Fibroblast of gingiva (primary cell): ENCODE results near the gene PPM1M.
"Not testable (repeated sequence)": the region's sequence is repeated elsewhere in the genome, so short reads cannot be mapped to it uniquely, and the experiment has no call there.

Experiments
- DNase-seq: peaks from one replicate; pipeline ENCODE4 v3.0.0-alpha.2; 2011; ENCODE audit warnings: low read depth

The PPM1M gene

DNA sequence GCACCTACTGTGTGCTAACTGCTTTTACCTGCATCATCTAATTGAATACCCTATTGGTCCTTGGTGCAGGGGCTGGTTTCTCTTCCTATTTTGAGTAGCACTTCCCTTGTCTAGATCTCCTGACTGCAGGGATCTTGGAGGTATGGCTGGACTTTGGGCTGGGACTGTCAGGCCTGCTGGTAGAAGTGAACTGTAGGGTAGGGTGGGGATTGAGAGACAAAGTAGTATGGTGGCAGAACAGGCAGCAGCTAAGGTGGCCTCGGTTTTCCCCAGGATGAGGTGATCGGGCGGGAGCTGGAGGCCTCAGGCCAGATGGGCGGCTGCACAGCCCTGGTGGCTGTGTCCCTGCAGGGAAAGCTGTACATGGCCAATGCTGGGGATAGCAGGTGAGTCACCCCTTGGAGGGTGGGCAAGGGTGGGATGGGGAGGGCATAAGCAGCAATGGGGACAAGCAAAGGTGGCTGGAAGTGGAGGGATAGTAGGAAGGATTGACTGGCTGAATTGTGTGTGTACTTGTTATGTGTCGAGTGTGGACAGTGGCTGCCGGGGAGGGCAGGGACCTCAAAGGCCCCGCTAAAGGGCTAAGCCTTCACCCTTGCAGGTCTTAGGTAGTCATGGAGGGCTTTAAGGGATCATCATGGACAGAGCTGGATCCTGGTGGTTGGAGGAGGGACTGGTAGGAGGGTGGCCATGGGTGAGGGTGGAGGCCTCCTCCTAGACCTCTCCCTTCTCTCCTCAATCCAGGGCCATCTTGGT is 2.0 kb downstream of the PPM1M start:
- no peak for DNase-seq

DNA sequence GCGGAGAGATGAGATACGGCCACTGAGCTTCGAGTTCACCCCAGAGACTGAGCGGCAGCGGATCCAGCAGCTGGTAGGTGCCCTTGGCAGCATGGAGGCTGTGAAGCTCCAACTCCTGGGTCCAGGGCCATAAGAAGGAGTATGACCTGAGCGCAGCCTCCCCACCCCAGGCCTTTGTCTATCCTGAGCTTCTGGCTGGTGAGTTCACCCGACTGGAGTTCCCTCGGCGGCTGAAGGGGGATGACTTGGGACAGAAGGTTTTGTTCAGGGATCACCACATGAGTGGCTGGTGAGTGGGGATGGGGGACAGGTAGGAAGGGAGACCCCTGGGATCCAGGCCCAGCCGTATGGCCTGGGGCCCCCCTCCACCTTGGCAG is 2.6 kb downstream of the PPM1M start:
- no peak for DNase-seq

DNA sequence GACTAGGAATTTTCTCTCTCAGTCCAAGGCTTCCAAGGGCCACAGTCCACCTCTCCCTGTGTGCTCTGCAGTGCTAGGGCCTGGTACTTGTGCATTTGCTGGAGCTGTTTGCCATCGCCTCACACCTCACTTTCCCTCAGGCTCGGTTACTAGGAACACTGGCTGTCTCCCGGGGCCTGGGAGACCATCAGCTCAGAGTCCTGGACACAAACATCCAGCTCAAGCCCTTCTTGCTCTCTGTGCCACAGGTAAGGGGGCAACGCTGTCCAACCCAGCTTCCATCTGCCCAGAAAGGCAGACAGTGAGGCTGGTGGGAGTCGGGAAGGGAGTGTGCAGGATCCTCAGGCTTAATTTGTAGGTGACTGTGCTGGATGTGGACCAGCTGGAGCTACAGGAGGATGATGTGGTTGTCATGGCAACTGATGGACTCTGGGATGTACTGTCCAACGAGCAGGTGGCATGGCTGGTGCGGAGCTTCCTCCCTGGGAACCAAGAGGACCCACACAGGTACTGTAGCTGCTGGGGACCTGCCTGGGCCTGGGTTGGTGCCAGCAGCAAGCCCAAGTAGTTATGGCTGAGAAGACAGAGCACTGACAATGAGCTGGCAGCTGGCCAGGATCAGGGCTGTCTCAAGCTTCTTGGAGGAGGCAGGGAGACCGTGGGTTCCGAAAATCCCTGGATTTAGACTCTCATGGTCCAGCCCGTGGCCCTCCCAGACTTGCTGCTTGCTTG is 3.4 kb downstream of the PPM1M start:
- DNase-seq: no peak

DNA sequence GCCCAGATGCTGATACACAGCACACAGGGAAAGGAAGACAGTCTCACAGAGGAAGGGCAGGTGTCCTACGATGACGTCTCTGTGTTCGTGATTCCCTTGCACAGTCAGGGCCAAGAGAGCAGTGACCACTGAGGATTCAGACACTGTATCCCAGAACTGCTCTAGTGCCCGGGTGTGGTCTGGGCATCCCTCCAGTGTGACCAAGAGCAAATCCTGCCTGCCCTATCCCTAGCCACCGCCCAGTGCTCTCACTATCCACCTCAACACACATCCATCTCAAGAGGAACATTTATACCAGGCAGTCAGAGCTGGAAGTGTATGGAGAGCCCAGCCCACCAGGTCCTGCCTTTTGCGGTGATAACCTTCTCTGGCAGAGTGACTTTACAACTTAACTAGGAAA is 4.1 kb downstream of the PPM1M start:
- no peak for DNase-seq

DNA sequence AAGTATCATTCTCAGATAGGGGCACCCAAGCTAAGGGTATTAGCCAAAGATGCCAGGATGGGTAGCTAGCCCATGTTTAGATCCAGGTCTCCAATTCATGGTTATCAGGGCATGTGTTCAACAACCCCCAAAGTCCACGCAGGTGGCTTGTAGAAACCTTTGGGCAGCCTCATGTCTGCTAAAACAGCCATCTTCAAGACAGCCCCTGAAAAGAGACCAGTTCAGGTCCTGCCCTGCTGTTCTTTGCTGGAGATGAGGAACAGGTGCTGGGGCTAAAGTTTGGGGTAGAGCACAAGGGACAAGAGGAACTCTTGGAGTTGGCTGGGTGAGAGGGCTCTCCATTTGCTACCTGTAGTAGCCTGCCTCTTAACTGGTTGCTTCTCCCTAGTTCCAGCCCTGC is 4.6 kb downstream of the PPM1M start:
- DNase-seq: no peak

DNA sequence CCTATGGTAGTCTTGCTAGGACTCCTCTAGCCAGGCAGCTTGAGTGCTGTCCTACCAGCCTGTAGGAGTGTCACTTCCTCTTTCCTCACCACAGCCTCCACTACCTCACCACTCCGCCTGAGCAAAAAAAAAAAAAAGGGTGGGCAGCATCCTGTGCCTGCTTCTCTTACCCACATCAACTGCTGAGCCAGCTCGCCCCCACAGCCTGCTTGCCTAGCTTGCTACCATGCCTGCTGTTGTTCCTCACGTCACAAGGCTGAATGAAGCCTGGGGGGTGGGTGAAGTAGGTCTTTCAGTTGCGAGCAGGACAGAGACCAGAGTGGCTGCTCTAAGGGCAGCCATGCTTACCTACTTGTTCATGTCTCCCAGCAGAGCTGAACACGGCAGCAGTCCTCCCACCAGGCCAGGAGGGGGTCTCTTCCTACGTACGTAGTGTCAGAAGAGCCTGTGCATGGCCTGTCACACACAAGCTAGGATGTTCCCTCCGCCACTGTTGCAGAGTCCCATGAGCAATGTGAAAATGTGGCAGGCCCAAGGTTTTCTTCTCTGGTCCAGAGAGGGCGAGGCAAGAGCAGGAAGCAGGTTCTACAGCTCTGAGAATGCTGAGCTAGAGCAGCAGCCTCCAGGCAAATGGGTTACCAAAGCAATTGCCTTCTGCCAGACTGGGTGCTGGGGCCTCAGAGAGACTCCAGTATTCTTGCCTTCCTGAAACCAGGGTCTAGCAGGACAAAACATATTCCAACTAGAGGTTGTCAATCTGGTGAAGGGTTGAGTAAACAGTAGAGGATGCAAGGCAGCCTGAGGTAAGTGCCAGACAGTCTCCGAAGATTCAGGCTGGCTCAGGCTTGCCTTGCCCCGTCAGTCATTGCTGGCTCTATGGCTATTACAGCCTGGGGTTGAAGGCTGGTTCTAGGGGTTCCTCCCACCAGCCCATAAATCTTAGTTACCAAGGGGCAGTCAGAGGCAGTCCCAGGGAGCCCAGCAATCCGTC is 8.1 kb downstream of the PPM1M start:
- no peak for DNase-seq

DNA sequence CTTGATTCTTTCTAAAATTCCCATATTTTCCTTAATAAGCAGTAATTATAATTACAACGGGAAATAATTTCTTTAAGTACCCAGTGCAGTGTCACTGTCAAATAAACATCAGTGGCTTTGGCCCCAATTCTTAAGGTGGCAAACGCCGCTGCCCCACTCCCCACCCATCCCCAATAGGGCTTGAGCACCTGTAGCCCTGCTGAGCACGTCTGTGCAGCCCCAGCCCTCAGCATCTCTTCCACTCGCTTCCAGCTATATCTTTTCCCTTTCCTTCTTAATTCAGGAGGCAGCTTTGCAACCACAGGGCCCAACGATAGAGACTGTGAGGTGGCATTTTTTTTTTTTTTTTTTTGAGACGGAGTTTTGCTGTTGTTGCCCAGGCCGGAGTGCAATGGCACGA is 9.0 kb downstream of the PPM1M start:
- no peak for DNase-seq

DNA sequence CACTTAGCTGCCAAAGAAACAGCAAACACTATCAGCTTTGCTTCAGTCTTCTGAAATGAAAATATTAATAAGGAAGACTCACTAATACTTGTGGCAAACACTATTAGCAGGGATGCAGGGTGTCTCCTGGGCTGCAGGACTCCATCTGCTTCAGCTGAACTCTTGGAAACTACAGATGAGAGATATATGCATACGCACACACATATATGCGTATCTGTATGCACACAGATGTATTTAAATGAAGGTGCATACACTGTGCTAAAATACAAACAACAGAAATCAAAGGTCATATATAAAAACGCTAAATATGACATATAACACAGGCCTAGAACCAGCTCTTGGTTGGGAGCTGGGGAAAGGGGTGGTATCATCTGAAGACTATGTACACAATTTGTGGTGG is 10.6 kb downstream of the PPM1M start:
- DNase-seq: no peak

DNA sequence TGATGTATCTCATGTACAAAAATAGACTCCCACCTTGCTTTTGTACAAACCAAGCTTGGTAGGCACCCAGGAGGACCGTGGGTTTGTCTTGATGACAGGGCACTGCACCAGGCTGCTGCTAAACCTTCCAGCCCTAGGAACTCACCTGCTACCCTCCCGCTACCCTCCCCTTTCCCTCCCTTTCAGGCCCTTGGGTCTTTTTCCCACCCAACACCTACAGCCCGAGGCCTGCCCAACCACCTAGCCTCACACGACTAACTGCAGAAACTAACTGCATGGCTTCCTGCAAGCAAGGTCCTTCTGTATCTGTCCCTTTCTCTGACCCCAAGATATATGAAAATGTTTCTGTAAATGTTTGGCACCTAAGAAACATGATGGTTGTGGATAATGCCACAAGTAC is 11.1 kb downstream of the PPM1M start:
- DNase-seq: no peak

DNA sequence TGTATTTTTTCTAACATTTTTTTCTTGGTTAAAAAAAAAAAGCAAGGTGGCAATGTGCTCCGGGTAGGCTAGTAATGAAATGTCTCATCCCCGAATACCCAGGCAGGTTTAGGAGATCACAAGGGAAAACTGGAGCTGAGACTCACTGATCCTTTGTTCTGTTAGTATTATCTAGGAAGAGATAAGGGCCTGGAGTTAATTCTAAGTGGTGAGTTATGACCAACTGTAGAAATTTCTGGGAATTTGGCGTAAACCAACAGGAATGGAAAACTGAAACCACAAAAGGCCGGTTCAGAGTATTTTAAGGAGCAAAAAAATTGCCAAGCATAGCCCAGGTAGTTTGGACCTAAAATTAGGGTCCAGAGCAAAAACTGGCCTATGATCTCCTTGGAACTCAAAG is 12.4 kb downstream of the PPM1M start:
- no peak for DNase-seq

DNA sequence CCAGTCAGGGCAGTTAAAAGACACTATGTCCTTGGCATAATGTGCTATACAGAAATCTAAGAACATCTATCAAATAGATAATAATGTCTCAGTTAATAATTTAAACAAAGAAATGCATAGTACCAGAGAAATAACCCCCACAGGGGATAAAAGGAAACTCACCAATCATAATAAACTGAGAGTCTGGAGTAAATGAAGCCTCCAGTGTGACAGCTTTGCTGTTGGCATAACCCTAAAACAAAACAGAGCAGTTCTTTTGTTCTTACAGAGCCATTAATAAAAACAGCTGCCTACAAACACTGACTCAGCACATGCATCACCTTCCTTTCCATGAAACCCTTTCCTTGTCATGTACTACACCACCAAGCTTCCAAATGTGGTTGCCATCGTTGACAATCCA is 13.5 kb downstream of the PPM1M start:
- DNase-seq: no peak

DNA sequence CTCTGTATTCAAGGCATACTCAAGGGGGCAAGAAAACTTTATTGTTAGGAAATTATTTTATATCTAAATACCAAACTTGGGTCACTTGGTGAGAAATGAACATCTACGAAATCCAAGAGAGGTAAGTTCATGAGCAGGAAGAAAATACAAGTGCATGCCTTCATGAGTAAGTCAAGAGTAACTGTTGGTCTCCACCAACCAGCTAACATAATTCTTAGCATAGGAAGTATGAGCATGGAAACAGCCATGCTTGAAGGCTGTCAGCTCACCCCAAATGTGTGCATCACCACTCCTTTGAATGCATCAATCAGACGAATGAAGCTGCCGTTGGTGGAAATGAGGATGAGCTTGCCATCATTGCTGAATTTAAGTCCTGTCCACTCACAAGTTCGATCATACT is 13.9 kb downstream of the PPM1M start:
- DNase-seq: no peak

DNA sequence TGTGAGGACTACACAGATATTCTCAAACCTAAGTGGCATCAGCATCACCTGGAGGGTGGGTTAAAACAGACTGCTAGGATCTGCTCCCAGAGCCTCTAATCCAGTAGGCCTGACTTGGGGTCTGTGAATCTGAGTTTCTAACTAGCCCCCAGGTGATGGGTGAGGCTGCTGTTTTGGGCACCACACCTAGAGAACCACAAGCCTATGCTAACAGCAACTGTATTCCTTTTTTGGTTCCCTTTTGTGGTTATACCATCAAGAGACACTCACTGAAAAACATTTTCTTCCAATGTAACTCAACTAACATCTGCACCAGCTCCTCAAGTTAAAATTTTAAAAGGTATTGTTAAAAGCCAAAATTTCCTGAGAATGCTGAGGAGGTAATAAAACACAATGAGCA is 16.9 kb downstream of the PPM1M start:
- DNase-seq: no peak

DNA sequence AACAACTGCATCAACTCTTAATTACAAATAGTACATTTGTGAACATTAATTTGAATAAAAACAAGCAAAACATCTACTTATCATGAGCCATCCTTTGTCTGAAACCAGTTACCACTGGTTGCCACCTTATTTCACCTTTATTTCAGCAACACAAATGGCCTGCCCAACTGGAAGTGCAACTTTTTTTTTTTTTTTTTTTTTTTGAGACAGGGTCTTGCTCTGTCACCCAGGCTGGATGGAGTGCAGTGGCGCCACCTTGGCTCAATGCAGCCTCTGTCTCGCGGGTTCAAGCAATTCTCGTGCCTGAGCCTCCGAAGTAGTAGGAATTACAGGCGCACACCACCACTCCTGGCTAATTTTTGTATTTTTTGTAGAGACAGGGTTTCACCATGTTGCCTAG is 19.8 kb downstream of the PPM1M start:
- DNase-seq: no peak

DNA sequence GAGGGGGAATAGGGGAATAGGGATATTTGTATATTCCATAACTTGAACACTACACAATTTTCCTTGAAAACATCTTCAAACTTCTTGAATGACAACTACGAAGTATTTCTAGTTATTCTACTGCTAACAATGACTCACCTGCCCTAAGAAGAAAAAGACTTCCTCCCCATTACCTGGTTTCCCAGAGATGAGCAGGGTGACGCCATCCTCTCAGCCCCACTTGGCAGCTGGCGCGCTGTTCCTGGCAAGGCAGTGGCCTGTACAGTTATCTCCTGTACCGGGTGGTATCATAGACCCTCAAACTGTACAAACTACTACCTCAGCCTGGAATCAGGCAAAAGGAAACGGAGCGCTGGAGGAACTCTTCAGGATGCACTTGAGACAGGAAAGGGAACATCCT is 22.5 kb downstream of the PPM1M start:
- DNase-seq: no peak

DNA sequence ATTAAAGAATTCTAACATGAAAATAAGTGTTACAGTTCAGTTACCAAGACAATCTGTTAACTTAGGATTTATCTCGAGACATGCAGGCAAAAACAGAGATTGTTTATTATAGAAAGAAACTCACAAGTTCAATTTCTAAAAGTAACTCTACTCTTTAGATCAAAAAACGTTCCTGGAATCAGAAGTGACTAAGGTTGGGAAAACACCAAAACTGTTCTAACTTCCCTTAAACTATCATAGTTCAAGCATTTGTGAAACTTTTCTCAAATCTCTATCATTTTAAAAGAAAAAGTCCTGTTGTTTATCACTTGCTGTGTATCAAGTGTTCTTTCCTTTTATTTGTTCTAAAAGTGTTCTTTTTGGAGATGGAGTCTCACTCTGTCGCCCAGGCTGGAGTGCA is 24.2 kb downstream of the PPM1M start:
- DNase-seq: no peak

DNA sequence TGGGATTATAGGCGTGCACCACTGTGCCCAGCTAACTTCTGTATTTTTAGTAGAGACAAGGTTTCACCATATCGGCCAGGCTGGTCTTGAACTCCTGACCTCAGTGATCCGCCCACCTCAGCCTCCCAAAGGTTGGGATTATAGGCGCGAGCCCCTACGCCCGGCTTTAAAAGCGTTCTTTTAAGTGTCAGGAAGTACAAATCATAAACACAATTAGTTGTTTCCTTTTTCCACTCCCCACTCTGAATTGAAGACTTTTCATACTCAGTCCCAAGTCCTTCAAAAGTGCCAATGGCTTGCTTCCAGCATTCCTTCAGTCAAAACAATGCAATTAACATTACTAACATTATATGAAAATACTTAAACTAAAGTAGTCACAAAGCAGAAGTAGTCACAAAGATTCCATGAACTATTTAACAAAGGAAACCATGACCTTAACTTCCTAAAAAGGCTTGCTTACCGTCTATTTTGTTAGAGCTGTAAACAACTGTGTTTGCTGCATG is 24.7 kb downstream of the PPM1M start:
- no peak for DNase-seq

DNA sequence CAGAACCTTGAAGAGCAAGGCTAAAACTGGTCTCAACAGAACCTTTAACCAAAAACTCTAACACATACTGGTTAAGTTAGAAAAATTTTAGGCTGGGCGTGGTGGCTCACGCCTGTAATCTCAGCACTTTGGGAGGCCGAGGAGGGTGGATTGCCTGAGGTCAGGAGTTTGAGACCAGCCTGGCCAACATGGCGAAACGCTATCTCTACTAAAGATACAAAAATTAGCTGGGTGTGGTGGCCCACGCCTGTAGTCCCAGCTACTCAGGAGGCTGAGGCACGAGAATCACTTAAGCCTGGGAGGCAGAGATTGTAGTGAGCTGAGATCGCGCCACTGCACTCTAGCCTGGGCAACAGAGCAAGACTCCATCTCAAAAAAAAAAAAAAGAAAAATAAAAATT is 26.6 kb downstream of the PPM1M start:
- not testable (repeated sequence) for DNase-seq

DNA sequence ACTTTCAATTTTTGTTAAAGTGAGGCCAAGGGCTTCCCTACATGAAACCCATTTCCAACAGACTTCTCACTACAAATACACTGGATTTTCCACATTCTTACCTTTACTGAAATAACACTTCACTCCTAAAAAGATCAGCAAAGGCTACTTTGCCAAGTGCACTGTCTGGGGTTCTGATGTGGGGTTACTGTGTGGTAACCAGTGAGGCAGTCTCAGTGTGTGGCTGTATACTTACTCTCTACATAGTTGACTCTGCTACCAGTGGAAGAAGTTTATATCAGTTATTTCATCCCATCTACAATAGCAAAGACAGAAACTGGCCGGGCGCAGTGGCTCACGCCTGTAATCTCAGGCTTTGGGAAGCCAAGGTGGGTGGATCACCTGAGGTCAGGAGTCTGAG is 27.3 kb downstream of the PPM1M start:
- DNase-seq: no peak

DNA sequence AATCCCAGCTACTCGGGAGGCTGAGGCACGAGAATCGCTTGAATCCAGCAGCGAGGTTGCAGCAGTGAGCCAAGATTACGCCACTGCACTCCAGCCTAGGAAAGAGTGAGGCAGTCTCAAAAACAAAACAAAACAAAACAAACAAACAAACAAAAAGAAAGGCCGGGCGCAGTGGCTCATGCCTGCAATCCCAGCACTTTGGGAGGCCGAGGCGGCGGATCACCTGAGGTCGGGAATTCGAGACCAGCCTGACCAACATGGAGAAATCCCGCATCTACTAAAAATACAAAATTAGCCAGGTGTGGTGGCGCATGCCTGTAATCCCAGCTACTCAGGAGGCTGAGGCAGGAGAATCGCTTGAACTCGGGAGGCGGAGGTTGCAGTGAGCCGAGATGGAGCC is 29.2 kb downstream of the PPM1M start:
- DNase-seq: not testable (repeated sequence)

DNA sequence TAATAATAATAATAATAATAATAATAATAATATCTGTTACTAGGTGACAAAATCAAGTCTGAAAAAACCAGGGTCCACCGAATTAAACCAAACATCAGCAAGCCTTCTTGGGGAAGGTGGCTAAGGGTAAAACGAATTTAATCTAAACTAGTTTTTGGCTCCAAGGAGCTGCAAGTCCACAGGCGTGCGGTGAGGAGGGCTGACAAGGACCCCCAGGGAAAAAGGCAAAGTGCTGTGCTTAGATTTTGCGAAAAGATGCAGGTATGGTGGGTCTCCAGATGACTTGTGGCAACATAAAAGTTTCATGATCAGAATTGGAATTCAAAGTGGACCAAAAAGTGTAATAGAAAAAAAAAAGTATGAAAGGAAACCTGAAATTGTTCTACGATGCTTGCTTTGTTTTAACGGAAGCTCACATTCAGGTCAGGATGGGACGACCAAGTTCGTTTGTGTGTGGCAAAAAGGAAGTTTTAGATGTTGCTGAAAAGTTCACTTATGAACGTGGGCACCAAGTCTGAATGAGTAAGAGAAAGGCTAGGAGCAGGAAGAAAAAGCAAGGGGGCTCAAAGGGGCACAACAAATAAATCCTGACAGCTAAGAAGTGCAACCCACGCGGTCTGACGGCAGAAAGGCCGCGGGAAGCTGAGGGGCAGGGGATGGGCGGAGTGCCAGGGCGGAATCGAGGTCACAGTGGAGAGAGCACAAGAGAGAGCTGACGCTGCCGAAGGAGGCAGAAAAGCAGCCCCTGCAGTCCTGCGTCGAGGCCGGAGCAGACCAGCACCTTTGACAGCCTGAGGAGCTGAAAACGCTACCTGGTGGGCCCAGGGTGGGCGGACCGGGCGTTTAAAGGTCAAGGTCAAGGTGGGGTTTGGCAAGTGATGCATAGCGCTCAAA is 31.8 kb downstream of the PPM1M start:
- DNase-seq: peak; percentile 59
